Mesenchymal stem cell (in vitro differentiated cells and primary cell): ENCODE data around the gene AHSG.
"Not testable (repeated sequence)": the region's sequence is repeated elsewhere in the genome, so short reads cannot be mapped to it uniquely, and the experiment has no call there.

Experiments used
- DNase-seq: peaks from one replicate; pipeline ENCODE4 v3.0.0-alpha.2; 2013
- H2AFZ ChIP-seq: one replicate; pipeline ENCODE4 v1.6.1; 2013; ENCODE audit warnings: low read depth, mild to moderate bottlenecking, control low read depth, inconsistent platforms, low read length, moderate library complexity
- H2AK5ac ChIP-seq: 2 replicates; pipeline ENCODE4 v1.6.1; 2013; ENCODE audit warnings: low read length, moderate library complexity, mild to moderate bottlenecking, inconsistent platforms; ENCODE audit not compliant: severe bottlenecking
- H2BK120ac ChIP-seq: one replicate; pipeline ENCODE4 v1.6.1; 2013; ENCODE audit warnings: low read depth, mild to moderate bottlenecking, inconsistent platforms, low read length, moderate library complexity
- H2BK12ac ChIP-seq, 2 experiments: one replicate each; pipeline ENCODE4 v1.6.1; 2013; ENCODE audit warnings: inconsistent platforms in 2 of 2, low read length in 2 of 2, mild to moderate bottlenecking in 2 of 2, moderate library complexity in 2 of 2, control low read depth in 1 of 2
- H2BK15ac ChIP-seq: one replicate; pipeline ENCODE4 v1.6.1; 2013; ENCODE audit warnings: mild to moderate bottlenecking, low read depth, inconsistent platforms; ENCODE audit not compliant: poor library complexity, severe bottlenecking
- H2BK5ac ChIP-seq: 2 replicates; pipeline ENCODE4 v1.6.1; 2013; ENCODE audit warnings: low read depth, mild to moderate bottlenecking, low read length, control low read depth, inconsistent platforms; ENCODE audit not compliant: poor library complexity, severe bottlenecking
- H3K14ac ChIP-seq, 2 experiments: one replicate each; pipeline ENCODE4 v1.6.1; 2013; ENCODE audit warnings: inconsistent platforms in 2 of 2, low read length in 2 of 2, control low read depth in 1 of 2, mild to moderate bottlenecking in 1 of 2, moderate library complexity in 1 of 2
- H3K18ac ChIP-seq, 2 experiments: one replicate each; pipeline ENCODE4 v1.6.1; 2013; ENCODE audit warnings: inconsistent platforms in 2 of 2, low read length in 2 of 2, control low read depth in 1 of 2, low read depth in 1 of 2, mild to moderate bottlenecking in 1 of 2
- H3K23ac ChIP-seq, 2 experiments: one replicate each; pipeline ENCODE4 v1.6.1; 2013; ENCODE audit warnings: inconsistent platforms in 2 of 2, low read length in 2 of 2, mild to moderate bottlenecking in 2 of 2, moderate library complexity in 2 of 2, control low read depth in 1 of 2
- H3K27ac ChIP-seq: 2 replicates; pipeline ENCODE4 v1.5.1; 2013; ENCODE audit warnings: mild to moderate bottlenecking, moderate library complexity, low read length, control low read depth, inconsistent platforms; ENCODE audit not compliant: poor library complexity, severe bottlenecking
- H3K27me3 ChIP-seq, 2 experiments: 2 replicates each; pipeline versions ENCODE4 v1.6.1 to v1.7.0; 2013; ENCODE audit warnings: low read length in 2 of 2, mild to moderate bottlenecking in 2 of 2, moderate library complexity in 2 of 2, control low read depth in 1 of 2, inconsistent platforms in 1 of 2; ENCODE audit not compliant: control insufficient read depth in 1 of 2, insufficient read depth in 1 of 2
- H3K36me3 ChIP-seq, 2 experiments: 2 replicates each; pipeline versions ENCODE4 v1.6.1 to v1.7.0; 2013; ENCODE audit warnings: low read length in 2 of 2, control low read depth in 1 of 2, inconsistent platforms in 1 of 2, low read depth in 1 of 2, mild to moderate bottlenecking in 1 of 2; ENCODE audit not compliant: insufficient read depth in 2 of 2, control insufficient read depth in 1 of 2
- H3K4ac ChIP-seq, 2 experiments: one replicate each; pipeline ENCODE4 v1.6.1; 2013; ENCODE audit warnings: inconsistent platforms in 2 of 2, low read length in 2 of 2, mild to moderate bottlenecking in 2 of 2, moderate library complexity in 2 of 2, control low read depth in 1 of 2, low read depth in 1 of 2
- H3K4me1 ChIP-seq: 2 replicates; pipeline ENCODE4 v1.6.1; 2013; ENCODE audit warnings: low read depth, low read length, control low read depth; ENCODE audit not compliant: control insufficient read depth, insufficient read depth
- H3K4me2 ChIP-seq: 2 replicates; pipeline ENCODE4 v1.6.1; 2013; ENCODE audit warnings: low read length, mild to moderate bottlenecking, inconsistent platforms; ENCODE audit not compliant: poor library complexity, severe bottlenecking
- H3K4me3 ChIP-seq, 2 experiments: 2 replicates each; pipeline versions ENCODE4 v1.5.1 to v1.7.0; 2013; ENCODE audit warnings: low read length in 2 of 2, mild to moderate bottlenecking in 2 of 2, control low read depth in 1 of 2, low read depth in 1 of 2; ENCODE audit not compliant: insufficient read depth in 1 of 2
- H3K79me1 ChIP-seq: replicated peaks from 2 replicates; pipeline ENCODE4 v1.6.1; 2013; ENCODE audit warnings: mild to moderate bottlenecking, control low read depth, low read length, inconsistent platforms; ENCODE audit not compliant: poor library complexity, severe bottlenecking
- H3K9ac ChIP-seq: 2 replicates; pipeline ENCODE4 v1.7.0; 2013; ENCODE audit warnings: mild to moderate bottlenecking, low read length, moderate library complexity
- H3K9me3 ChIP-seq: 2 replicates; pipeline ENCODE4 v1.7.0; 2013; ENCODE audit warnings: mild to moderate bottlenecking, low read length; ENCODE audit not compliant: control insufficient read depth
- H4K8ac ChIP-seq: one replicate; pipeline ENCODE4 v1.6.1; 2013; ENCODE audit warnings: inconsistent platforms, mild to moderate bottlenecking, low read length, moderate library complexity
- H4K91ac ChIP-seq: one replicate; pipeline ENCODE4 v1.6.1; 2013; ENCODE audit warnings: mild to moderate bottlenecking, low read length, inconsistent platforms
- WGBS: methylation state at CpG from one replicate; pipeline ENCODE4 v1.1.7; 2013; ENCODE audit warnings: mixed read lengths; 5-methylcytosine and 5-hydroxymethylcytosine counted together

AHSG gene

GRCh38 chr3:186580785-186581184, 32.1 kb upstream of the AHSG start:
- Histone ChIP-seq H2BK15ac (no peak overlapping the region), H3K36me3 (peaks cover 3 to 99% of the 10 kb centered on the region in 2 experiments), H3K4me3 (no peak overlapping the region), H3K4me2 (no peak overlapping the region), H3K4me1 (no peaks in the 10 kb centered on the region), H4K8ac (no peak overlapping the region), H3K9me3 (no peaks in the 10 kb centered on the region), H3K9ac (no peak overlapping the region), H2AFZ (no peak overlapping the region), H2AK5ac (no peak overlapping the region), H2BK5ac (no peak overlapping the region), H2BK120ac (no peak overlapping the region), H4K91ac (no peak overlapping the region), H3K4ac (no peak overlapping the region), H3K79me1 (peaks cover 11% of the 10 kb centered on the region), H2BK12ac (no peak overlapping the region), H3K23ac (no peak overlapping the region), H3K27ac (no peak overlapping the region), H3K18ac (no peak overlapping the region), H3K14ac (no peak overlapping the region), H3K27me3 (no peaks in the 10 kb centered on the region)
- WGBS: 100% methylated on average over 1 of the region's 3 CpGs
- DNase-seq: no peak

- H3K79me1 ChIP-seq: peaks cover 8% of the 10 kb centered on the region
- H3K4ac ChIP-seq: no peak overlapping the region
- H3K27ac ChIP-seq: no peak overlapping the region
- WGBS: over 99% methylated on average over 5 of the region's 6 CpGs
- H4K8ac ChIP-seq: no peak overlapping the region
- H3K9ac ChIP-seq: no peak overlapping the region
- H3K14ac ChIP-seq: no peak overlapping the region
- H3K23ac ChIP-seq: no peak overlapping the region
- H2BK12ac ChIP-seq: no peak overlapping the region
- H3K36me3 ChIP-seq: peaks cover 3 to 87% of the 10 kb centered on the region in 2 experiments
- no peaks in the 10 kb centered on the region for H3K27me3 ChIP-seq
- H3K4me2 ChIP-seq: no peak overlapping the region
- no peak overlapping the region for H2BK5ac ChIP-seq
- no peaks in the 10 kb centered on the region for H3K9me3 ChIP-seq
- no peaks in the 10 kb centered on the region for H3K4me1 ChIP-seq
- H2BK120ac ChIP-seq: no peak overlapping the region
- H4K91ac ChIP-seq: no peak overlapping the region
- no peak overlapping the region for H2AFZ ChIP-seq
- no peak overlapping the region for H2AK5ac ChIP-seq
- H3K4me3 ChIP-seq: no peak overlapping the region
- no peak overlapping the region for H3K18ac ChIP-seq
- no peak for DNase-seq
- H2BK15ac ChIP-seq: no peak overlapping the region
Measured at GRCh38 chr3:186582541-186582940, 30.3 kb upstream of the AHSG start.

- Histone ChIP-seq H2AK5ac (no peak overlapping the region), H4K91ac (no peak overlapping the region), H3K4me1 (no peaks in the 10 kb centered on the region), H3K4me2 (no peak overlapping the region), H3K27ac (no peak overlapping the region), H3K14ac (no peak overlapping the region), H3K23ac (no peak overlapping the region), H3K9me3 (no peaks in the 10 kb centered on the region), H2BK15ac (no peak overlapping the region), H3K9ac (no peak overlapping the region), H3K4ac (no peak overlapping the region), H2BK12ac (no peak overlapping the region), H2BK5ac (no peak overlapping the region), H3K79me1 (peaks cover 8% of the 10 kb centered on the region), H3K27me3 (no peaks in the 10 kb centered on the region), H2BK120ac (no peak overlapping the region), H3K4me3 (no peak overlapping the region), H3K18ac (no peak overlapping the region), H3K36me3 (peaks cover 3 to 74% of the 10 kb centered on the region in 2 experiments), H4K8ac (no peak overlapping the region), H2AFZ (no peak overlapping the region)
- WGBS: 68% methylated on average over 4 of the region's 5 CpGs
- DNase-seq: peak; percentile 24
Measured at GRCh38 chr3:186583831-186584230, 29.0 kb upstream of the AHSG start.

- not testable (repeated sequence) for H3K27ac ChIP-seq, H3K79me1 ChIP-seq
- 92% methylated on average over 9 of the region's 9 CpGs for WGBS
Measured at GRCh38 chr3:186586245-186586644, 26.6 kb upstream of the AHSG start.

More at GRCh38 chr3:186586245-186586644, 26.6 kb upstream of the AHSG start:
- H4K8ac ChIP-seq, H3K9me3 ChIP-seq, H2AK5ac ChIP-seq, DNase-seq, H2BK12ac ChIP-seq, H3K4me3 ChIP-seq, H3K18ac ChIP-seq, H2BK120ac ChIP-seq, H3K4me2 ChIP-seq, H3K27me3 ChIP-seq, H3K4me1 ChIP-seq, H3K23ac ChIP-seq, H3K9ac ChIP-seq, H2BK15ac ChIP-seq, H4K91ac ChIP-seq, H3K4ac ChIP-seq, H2BK5ac ChIP-seq, H3K14ac ChIP-seq, H2AFZ ChIP-seq: not testable (repeated sequence)
- peaks cover under 1 to 50% of the 10 kb centered on the region in 2 experiments for H3K36me3 ChIP-seq
